NT2/D1 (cell line): ENCODE data around the gene ARPP19.

Experiments
- SUZ12 ChIP-seq: IDR thresholded peaks from 2 replicates; pipeline ENCODE4 v1.6.1; 2011; ENCODE audit not compliant: insufficient read length, insufficient read depth; ENCODE audit errors: extremely low read depth
- YY1 ChIP-seq: IDR thresholded peaks from 2 replicates; pipeline ENCODE4 v1.6.1; 2011; ENCODE audit not compliant: insufficient read length, insufficient read depth
- ZNF274 ChIP-seq: IDR thresholded peaks from 2 replicates; pipeline ENCODE4 v1.6.1; 2011; ENCODE audit warnings: mild to moderate bottlenecking, low read depth, low read length

DNA sequence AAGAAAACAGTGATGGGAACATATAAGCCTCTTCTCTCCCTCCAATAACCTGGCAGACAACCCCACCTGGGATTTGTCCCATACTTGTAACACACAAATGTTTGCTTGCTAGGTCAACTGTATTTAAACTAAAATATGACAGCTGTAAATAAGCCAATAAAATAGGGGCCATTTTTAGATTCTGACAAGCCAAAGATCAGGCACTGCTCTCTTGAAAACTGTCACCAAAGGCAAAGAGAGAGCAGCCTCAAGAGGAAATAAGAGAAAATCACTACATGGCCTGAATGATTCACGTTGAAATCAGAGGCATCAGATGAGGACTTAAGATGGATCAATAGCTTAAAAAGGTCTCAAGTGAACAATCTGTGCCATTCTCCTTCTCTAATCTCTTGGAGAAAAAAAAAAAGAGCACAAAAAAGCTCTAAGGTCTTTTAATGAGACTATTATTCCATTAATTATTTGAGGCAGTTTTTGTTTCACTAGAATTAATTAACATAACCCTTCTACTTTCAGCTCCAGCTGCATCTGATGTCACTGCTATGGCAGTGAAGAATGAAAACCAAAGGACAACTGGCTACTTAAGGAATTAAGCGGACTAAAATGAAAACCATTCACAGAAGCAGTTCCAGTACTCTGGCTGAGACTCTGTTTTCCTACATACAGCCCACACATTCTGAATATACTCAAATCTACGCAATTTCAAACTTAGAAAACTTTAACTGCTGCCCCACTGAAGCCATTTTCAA lies 59.2 kb downstream of the ARPP19 start:
- TF ChIP-seq ZNF274 (no peak), YY1 (no peak), SUZ12 (no peak)
